Measurements from ENCODE around the gene LRRC40. TPM values are rescaled to one million over a fixed set of nuclear protein-coding genes. Genes with fewer than 3 reads are reported as not detected.

Gene LRRC40
- total RNA-seq, 1 experiment from 2014 or later: 32.7 TPM

GRCh38 chr1:70168283-70168682 is 37.1 kb downstream of the LRRC40 start:
- H3K27ac ChIP-seq (ENCODE audit: low read depth, low read length, poor library complexity, severe bottlenecking): no peak overlapping the region
- H3K27me3 ChIP-seq (replicated peaks; ENCODE audit: insufficient read depth, low read depth, low read length, poor library complexity): no peaks in the 10 kb centered on the region
- BruUV-seq (replicated peaks): no TSS peak
- peaks cover 5% of the 10 kb centered on the region for H3K4me1 ChIP-seq (ENCODE audit: insufficient read depth, low read length, poor library complexity, severe bottlenecking)
- POLR2A ChIA-PET (ENCODE audit: low non-redundant PET): no interaction called here
- TF ChIP-seq EZH2 (IDR thresholded peaks at IDR 0.05; ENCODE audit: borderline replicate concordance, low read depth, low read length, poor library complexity, severe bottlenecking) (no peak), CTCF (conservative IDR thresholded peaks at IDR 0.05; ENCODE audit: low read depth, low read length) (no peak)
- H3K9me3 ChIP-seq (ENCODE audit: low read depth, low read length, poor library complexity, severe bottlenecking): no peaks in the 10 kb centered on the region
- no peaks in the 10 kb centered on the region for H3K36me3 ChIP-seq (ENCODE audit: insufficient read depth, low read length, poor library complexity, severe bottlenecking)
- CTCF ChIA-PET: no interaction called here
- intact Hi-C loops (cut with micrococcal nuclease; ENCODE audit: unreplicated experiment): no loop called here
- H3K4me3 ChIP-seq (ENCODE audit: low read depth, low read length, poor library complexity, severe bottlenecking): no peak overlapping the region
- DNase-seq (ENCODE audit: low spot score): no peak

- POLR2A ChIA-PET (ENCODE audit: low non-redundant PET): no interaction called here
- CTCF ChIA-PET: no interaction called here
- intact Hi-C loops (cut with micrococcal nuclease; ENCODE audit: unreplicated experiment): no loop called here
- Histone ChIP-seq H3K36me3 (ENCODE audit: insufficient read depth, low read length, poor library complexity, severe bottlenecking) (no peaks in the 10 kb centered on the region), H3K27ac (ENCODE audit: low read depth, low read length, poor library complexity, severe bottlenecking) (no peak overlapping the region), H3K4me1 (ENCODE audit: insufficient read depth, low read length, poor library complexity, severe bottlenecking) (peaks cover 5% of the 10 kb centered on the region), H3K4me3 (ENCODE audit: low read depth, low read length, poor library complexity, severe bottlenecking) (no peak overlapping the region), H3K9me3 (ENCODE audit: low read depth, low read length, poor library complexity, severe bottlenecking) (no peaks in the 10 kb centered on the region), H3K27me3 (replicated peaks; ENCODE audit: insufficient read depth, low read depth, low read length, poor library complexity) (no peaks in the 10 kb centered on the region)
- no peak for TF ChIP-seq EZH2 (IDR thresholded peaks at IDR 0.05; ENCODE audit: borderline replicate concordance, low read depth, low read length, poor library complexity, severe bottlenecking)
- no peak for TF ChIP-seq CTCF (conservative IDR thresholded peaks at IDR 0.05; ENCODE audit: low read depth, low read length)
- no TSS peak for BruUV-seq (replicated peaks)
- DNase-seq (ENCODE audit: low spot score): no peak
Observed at GRCh38 chr1:70164350-70164749, 41.0 kb downstream of the LRRC40 start.

GRCh38 chr1:70156529-70157120 is 48.8 kb downstream of the LRRC40 start:
- Histone ChIP-seq H3K27me3 (replicated peaks; ENCODE audit: insufficient read depth, low read depth, low read length, poor library complexity) (no peaks in the 10 kb centered on the region), H3K27ac (ENCODE audit: low read depth, low read length, poor library complexity, severe bottlenecking) (no peak overlapping the region), H3K4me3 (ENCODE audit: low read depth, low read length, poor library complexity, severe bottlenecking) (no peak overlapping the region), H3K9me3 (ENCODE audit: low read depth, low read length, poor library complexity, severe bottlenecking) (no peaks in the 10 kb centered on the region), H3K4me1 (ENCODE audit: insufficient read depth, low read length, poor library complexity, severe bottlenecking) (no peaks in the 10 kb centered on the region), H3K36me3 (ENCODE audit: insufficient read depth, low read length, poor library complexity, severe bottlenecking) (no peaks in the 10 kb centered on the region)
- no peak for TF ChIP-seq CTCF (conservative IDR thresholded peaks at IDR 0.05; ENCODE audit: low read depth, low read length)
- no peak for TF ChIP-seq EZH2 (IDR thresholded peaks at IDR 0.05; ENCODE audit: borderline replicate concordance, low read depth, low read length, poor library complexity, severe bottlenecking)
- ChIA-PET POLR2A (ENCODE audit: low non-redundant PET) (interaction anchor here (0.5 kb wide), 1 partner anchor 164 kb away, joined by 3 read pairs; no protein-coding TSS in a partner anchor), CTCF (no interaction called here)
- no peak for DNase-seq (ENCODE audit: low spot score)
- no TSS peak for BruUV-seq (replicated peaks)
- intact Hi-C loops (cut with micrococcal nuclease; ENCODE audit: unreplicated experiment): no loop called here

Data from A673 (cell line).